A673 (cell line): Measurements from ENCODE around the gene BRD4. TPM values are rescaled to one million over a fixed set of nuclear protein-coding genes. Genes with fewer than 3 reads are reported as not detected.

Experiments
- BruUV-seq: library from RNA; stranded (reverse); fragments of 400-500 nt; replicated peaks from 2 replicates; lab custom pipeline; 2021; lab: Mats Ljungman, UMichigan
- CTCF ChIA-PET: fragments of 300-600 bp; sonication (Branson Sonifier 250); formaldehyde crosslinking; loops from one replicate; lab custom pipeline; 2022; ENCODE audit warnings: antibody characterized with exemption; lab: Charles Lee
- POLR2A ChIA-PET: fragments of 300-600 bp; sonication (Branson Sonifier 250); formaldehyde crosslinking; loops from one replicate; lab custom pipeline; 2022; ENCODE audit warnings: antibody characterized with exemption; ENCODE audit not compliant: low non-redundant PET; lab: Charles Lee
- DNase-seq: peaks from one replicate; pipeline ENCODE4 v3.0.0-alpha.2; 2015; ENCODE audit warnings: low spot score
- H3K27ac ChIP-seq: fragments of 200-600 bp; sonication (generic); 2 replicates; pipeline ENCODE4 v1.5.1; 2016; ENCODE audit warnings: mixed run types, low read depth, mild to moderate bottlenecking, mixed read lengths, antibody characterized with exemption, low read length; ENCODE audit not compliant: poor library complexity, severe bottlenecking
- H3K27me3 ChIP-seq: fragments of 200-600 bp; sonication (generic); replicated peaks from 2 replicates; pipeline ENCODE4 v1.6.1; 2017; ENCODE audit warnings: mixed run types, low read depth, mild to moderate bottlenecking, mixed read lengths, antibody characterized with exemption, low read length; ENCODE audit not compliant: insufficient read depth, poor library complexity
- H3K36me3 ChIP-seq: fragments of 200-600 bp; sonication (generic); 2 replicates; pipeline ENCODE4 v1.6.1; 2016; ENCODE audit warnings: mixed run types, mild to moderate bottlenecking, mixed read lengths, antibody characterized with exemption, low read length; ENCODE audit not compliant: insufficient read depth, poor library complexity, severe bottlenecking
- H3K4me1 ChIP-seq: fragments of 200-600 bp; sonication (generic); 2 replicates; pipeline ENCODE4 v1.6.1; 2017; ENCODE audit warnings: mixed run types, mild to moderate bottlenecking, mixed read lengths, antibody characterized with exemption, low read length; ENCODE audit not compliant: insufficient read depth, poor library complexity, severe bottlenecking
- H3K4me3 ChIP-seq: fragments of 200-600 bp; sonication (generic); 2 replicates; pipeline ENCODE4 v1.5.1; 2016; ENCODE audit warnings: low read depth, mixed run types, mild to moderate bottlenecking, mixed read lengths, low read length; ENCODE audit not compliant: poor library complexity, severe bottlenecking
- H3K9me3 ChIP-seq: fragments of 200-600 bp; sonication (generic); 2 replicates; pipeline ENCODE4 v1.6.1; 2016; ENCODE audit warnings: mixed run types, low read depth, mild to moderate bottlenecking, mixed read lengths, antibody characterized with exemption, low read length; ENCODE audit not compliant: poor library complexity, severe bottlenecking
- CTCF ChIP-seq: fragments of 300-800, 200-600 bp; sonication (generic); conservative IDR thresholded peaks from 2 replicates; pipeline ENCODE4 v1.5.1; 2017; ENCODE audit warnings: low read depth, mild to moderate bottlenecking, antibody characterized with exemption, low read length, moderate library complexity, mixed read lengths
- EZH2 ChIP-seq: fragments of 200-600 bp; sonication (generic); IDR thresholded peaks from 2 replicates; pipeline ENCODE4 v1.6.1; 2017; ENCODE audit warnings: borderline replicate concordance, low read depth, mild to moderate bottlenecking, mixed read lengths, antibody characterized with exemption, low read length; ENCODE audit not compliant: poor library complexity, severe bottlenecking
- intact Hi-C: fragments of 100-400 bp; cut with micrococcal nuclease; formaldehyde crosslinking; loops from one replicate; pipeline ENCODE4 v1.10.0; 2022; ENCODE audit not compliant: unreplicated experiment
- total RNA-seq: library from RNA; stranded (reverse); gene quantifications from 2 replicates; pipeline ENCODE4 v1.2.3, GENCODE V29; 2021

BRD4 gene
- total RNA-seq, 1 experiment from 2014 or later = 174 TPM

GRCh38 chr19:15283141-15283883 is 49.0 kb downstream of the BRD4 start:
- BruUV-seq = no TSS peak
- Histone ChIP-seq H3K27ac (peak overlapping the region; percentile 90), H3K9me3 (no peaks in the 10 kb centered on the region), H3K4me1 (peaks cover 75% of the 10 kb centered on the region), H3K4me3 (no peak overlapping the region), H3K36me3 (no peaks in the 10 kb centered on the region), H3K27me3 (no peaks in the 10 kb centered on the region)
- intact Hi-C loops = loop anchor here (5.0 kb wide), 1 partner anchor 39 kb away; no protein-coding TSS in a partner anchor
- no peak for DNase-seq
- POLR2A ChIA-PET = no interaction called here
- TF ChIP-seq CTCF (no peak), EZH2 (no peak)
- CTCF ChIA-PET = no interaction called here

DNA sequence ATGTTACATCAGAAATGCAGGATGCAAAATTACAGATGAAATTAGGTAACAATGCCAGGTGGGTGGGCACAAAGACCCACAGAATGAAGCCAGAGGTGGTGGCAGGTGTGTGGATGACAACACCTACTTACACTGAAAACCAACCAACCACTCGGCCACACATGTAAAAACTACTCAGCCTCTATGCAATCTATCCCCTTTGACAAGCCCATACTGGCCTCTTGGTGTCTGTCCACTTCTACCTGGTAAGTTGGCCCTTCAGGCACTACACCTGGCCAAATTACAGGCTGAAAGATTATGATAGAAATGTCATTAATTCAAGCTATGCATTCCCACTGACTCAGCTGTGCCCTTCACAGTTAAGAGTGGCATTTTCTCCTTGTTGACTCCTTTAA is 50.0 kb downstream of the BRD4 start:
- no peak overlapping the region for H3K4me3 ChIP-seq
- no peaks in the 10 kb centered on the region for H3K36me3 ChIP-seq
- intact Hi-C loops = loop anchor here (5.0 kb wide), 1 partner anchor 40 kb away; no protein-coding TSS in a partner anchor
- H3K27me3 ChIP-seq = no peaks in the 10 kb centered on the region
- ChIA-PET CTCF (no interaction called here), POLR2A (no interaction called here)
- DNase-seq = no peak
- peak overlapping the region; percentile 90 for H3K27ac ChIP-seq
- no TSS peak for BruUV-seq
- H3K9me3 ChIP-seq = no peaks in the 10 kb centered on the region
- TF ChIP-seq EZH2 = no peak
- TF ChIP-seq CTCF = no peak
- peaks cover 65% of the 10 kb centered on the region for H3K4me1 ChIP-seq

GRCh38 chr19:15280915-15281683 is 51.2 kb downstream of the BRD4 start:
- H3K27me3 ChIP-seq = no peaks in the 10 kb centered on the region
- intact Hi-C loops = loop anchor here (5.0 kb wide), 1 partner anchor 41 kb away; no protein-coding TSS in a partner anchor
- peak overlapping the region; percentile 90 for H3K27ac ChIP-seq
- no peak for TF ChIP-seq EZH2
- peak; percentile 52 for TF ChIP-seq CTCF
- no peaks in the 10 kb centered on the region for H3K36me3 ChIP-seq
- BruUV-seq = TSS peak; percentile 24
- POLR2A ChIA-PET = interaction anchor here (0.6 to 0.8 kb wide), 2 partner anchors 20 to 99 kb away, joined by 3 to 5 read pairs; partner anchors contain the start of gene AKAP8
- H3K4me1 ChIP-seq = peaks cover 69% of the 10 kb centered on the region
- H3K9me3 ChIP-seq = no peaks in the 10 kb centered on the region
- CTCF ChIA-PET = interaction anchor here (0.5 to 0.6 kb wide), 2 partner anchors 189 to 274 kb away, joined by 3 to 5 read pairs; no protein-coding TSS in a partner anchor
- DNase-seq = peak; percentile 96
- H3K4me3 ChIP-seq = peak overlapping the region; percentile 13
